Gastrocnemius medialis (tissue), 4 donors: Measurements from ENCODE around the gene COL23A1. TPM values are rescaled to one million over a fixed set of nuclear protein-coding genes. Genes with fewer than 3 reads are reported as not detected.
"Not testable (repeated sequence)": the region's sequence is repeated elsewhere in the genome, so short reads cannot be mapped to it uniquely, and the experiment has no call there.

Source experiments
- ATAC-seq, 2 donors: fragments of 150-250 bp; one replicate each; pipeline ENCODE4 v1.9.1; 2016
- DNase-seq, 2 donors: peaks; one replicate each; pipeline ENCODE4 v3.0.0-alpha.2; 2019
- H3K27ac ChIP-seq, 4 donors: fragments of 200-600 bp; sonication (generic); 1 replicate in 1 of 4; 2 replicates in 3 of 4; pipeline ENCODE4 v1.5.1; 2016 to 2018; ENCODE audit warnings: mild to moderate bottlenecking in 2 of 4, moderate library complexity in 1 of 4
- H3K27me3 ChIP-seq, 3 donors: fragments of 200-600 bp; sonication (generic) in 2 of 3; 1 replicate in 1 of 3; 2 replicates in 2 of 3; pipeline versions ENCODE4 v1.5.1 to v1.6.0; 2016 to 2019; ENCODE audit warnings: mild to moderate bottlenecking in 1 of 3, moderate library complexity in 1 of 3
- H3K36me3 ChIP-seq, 2 donors: fragments of 200-600 bp; sonication (generic) in 1 of 2; one replicate each; pipeline ENCODE4 v1.5.1; 2017 to 2018
- H3K4me1 ChIP-seq, 2 donors: fragments of 200-600 bp; sonication (generic) in 1 of 2; one replicate each; pipeline ENCODE4 v1.5.1; 2016 to 2017; ENCODE audit warnings: mild to moderate bottlenecking in 2 of 2
- H3K4me3 ChIP-seq, 4 donors: fragments of 200-600 bp; sonication (generic) in 3 of 4; 1 replicate in 1 of 4; 2 replicates in 3 of 4; pipeline ENCODE4 v1.5.1; 2016 to 2019; ENCODE audit warnings: mild to moderate bottlenecking in 2 of 4
- H3K9me3 ChIP-seq, 3 donors: fragments of 200-600 bp; sonication (generic) in 2 of 3; 1 replicate in 1 of 3; 2 replicates in 2 of 3; pipeline ENCODE4 v1.5.1; 2016 to 2019
- CTCF ChIP-seq, 5 experiments: fragments of 450-650 bp in 3 of 5; fragments of 200-600 bp in 2 of 5; sonication (generic) in 2 of 5; IDR thresholded peaks in 4 of 5; conservative IDR thresholded peaks in 1 of 5; 1 replicate in 4 of 5; 2 replicates in 1 of 5; pipeline ENCODE4 v1.5.1; 2016 to 2019; ENCODE audit warnings: antibody characterized with exemption in 5 of 5, mild to moderate bottlenecking in 3 of 5, moderate library complexity in 3 of 5
- POLR2A ChIP-seq, 2 donors: fragments of 450-650 bp; IDR thresholded peaks; one replicate each; pipeline ENCODE4 v1.6.1; 2017; ENCODE audit warnings: antibody characterized with exemption in 2 of 2, mild to moderate bottlenecking in 2 of 2, moderate library complexity in 2 of 2
- in situ Hi-C, 4 donors: fragments of 200-750 bp; cut with MboI; loops; one replicate each; pipeline versions ENCODE4 v1.15.0 to v1.8.0; 2017; ENCODE audit warnings: low sequenced_read_pairs in 4 of 4
- intact Hi-C: fragments of 100-400 bp; cut with DNase I; formaldehyde crosslinking; loops from one replicate; pipeline ENCODE4 v1.15.1; 2023; ENCODE audit warnings: low total_unique reads
- total RNA-seq, 4 donors: library from RNA; depleted of rRNA; stranded (reverse); fragments of >200 nt; gene quantifications; one replicate each; pipeline versions ENCODE4 v1.1.0 to v1.2.3, GENCODE V29; 2016

Gene COL23A1
- total RNA-seq, 4 donors from 2014 or later = 0.62 to 1.1 (median 0.97) TPM; not detected in 1

DNA sequence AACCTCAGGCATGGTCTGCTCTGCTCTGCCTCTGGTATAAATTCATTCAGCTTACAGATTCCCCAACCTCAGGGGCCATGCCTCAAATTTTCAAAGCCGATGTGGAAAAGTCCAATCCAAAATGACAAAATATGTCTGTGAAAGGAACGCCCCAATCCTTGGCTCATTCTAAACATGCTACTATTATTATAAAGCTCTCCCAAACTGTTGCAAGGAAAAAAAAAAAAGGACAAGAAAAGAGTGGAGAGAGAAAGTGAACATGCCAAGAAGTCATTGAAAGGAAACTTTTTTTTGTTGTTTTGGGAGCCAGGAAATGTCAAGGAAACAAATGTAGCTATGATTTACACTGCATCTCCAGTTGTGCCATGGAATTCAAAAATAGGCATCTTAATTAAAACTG lies 3.8 kb downstream of the COL23A1 start:
- DNase-seq = no peak
- H3K4me3 ChIP-seq = no peak overlapping the region
- ATAC-seq = no peak
- H3K4me1 ChIP-seq = peaks cover 4 to 17% of the 10 kb centered on the region in 2 donors
- no peak for TF ChIP-seq CTCF (IDR thresholded peaks at IDR 0.05 in 4 of 5, conservative IDR thresholded peaks at IDR 0.05 in 1 of 5)
- no peak for TF ChIP-seq POLR2A (IDR thresholded peaks at IDR 0.05)
- H3K36me3 ChIP-seq = no peaks in the 10 kb centered on the region
- intact Hi-C loops = no loop called here
- no peak overlapping the region for H3K27ac ChIP-seq
- H3K9me3 ChIP-seq = no peaks in the 10 kb centered on the region
- H3K27me3 ChIP-seq = peaks cover 0 to 2% (median 0%) of the 10 kb centered on the region in 3 donors
- in situ Hi-C loops = no loop called here

GRCh38 chr5:178585421-178585820 lies 4.8 kb downstream of the COL23A1 start:
- peak in 1 of 2 donors; percentile 59 for ATAC-seq
- intact Hi-C loops, H3K27me3 ChIP-seq, H3K36me3 ChIP-seq, in situ Hi-C loops, H3K4me1 ChIP-seq, H3K9me3 ChIP-seq, H3K4me3 ChIP-seq, H3K27ac ChIP-seq: not testable (repeated sequence)
- DNase-seq = peak in 1 of 2 donors; percentile 33

GRCh38 chr5:178583279-178583678 lies 6.9 kb downstream of the COL23A1 start:
- H3K27ac ChIP-seq = no peak overlapping the region
- DNase-seq = no peak
- intact Hi-C loops (no loop called here), in situ Hi-C loops (no loop called here)
- no peaks in the 10 kb centered on the region for H3K9me3 ChIP-seq
- no peaks in the 10 kb centered on the region for H3K4me1 ChIP-seq
- H3K27me3 ChIP-seq = peaks cover 0 to 5% (median 2%) of the 10 kb centered on the region in 3 donors
- H3K4me3 ChIP-seq = no peak overlapping the region
- no peaks in the 10 kb centered on the region for H3K36me3 ChIP-seq
- no peak for ATAC-seq
- TF ChIP-seq CTCF (IDR thresholded peaks at IDR 0.05 in 4 of 5, conservative IDR thresholded peaks at IDR 0.05 in 1 of 5) (no peak), POLR2A (IDR thresholded peaks at IDR 0.05) (no peak)

- DNase-seq (no peak), ATAC-seq (no peak)
- TF ChIP-seq POLR2A (IDR thresholded peaks at IDR 0.05) (no peak), CTCF (IDR thresholded peaks at IDR 0.05 in 4 of 5, conservative IDR thresholded peaks at IDR 0.05 in 1 of 5) (no peak)
- Histone ChIP-seq H3K36me3 (no peaks in the 10 kb centered on the region), H3K4me3 (no peak overlapping the region), H3K27ac (no peak overlapping the region), H3K27me3 (peaks cover 3 to 9% (median 8%) of the 10 kb centered on the region in 3 donors), H3K9me3 (no peaks in the 10 kb centered on the region), H3K4me1 (no peaks in the 10 kb centered on the region)
- intact Hi-C loops = no loop called here
- in situ Hi-C loops = no loop called here
These were observed 7.9 kb downstream of the COL23A1 start for GRCh38 chr5:178582291-178582690.

- Histone ChIP-seq H3K36me3 (no peaks in the 10 kb centered on the region), H3K27ac (no peak overlapping the region), H3K27me3 (peaks cover 10 to 13% (median 11%) of the 10 kb centered on the region in 3 donors), H3K9me3 (no peaks in the 10 kb centered on the region), H3K4me1 (no peaks in the 10 kb centered on the region), H3K4me3 (no peak overlapping the region)
- intact Hi-C loops = no loop called here
- DNase-seq = no peak
- in situ Hi-C loops = no loop called here
- ATAC-seq = no peak
- TF ChIP-seq POLR2A (IDR thresholded peaks at IDR 0.05) (no peak), CTCF (IDR thresholded peaks at IDR 0.05 in 4 of 5, conservative IDR thresholded peaks at IDR 0.05 in 1 of 5) (no peak)
These were observed 8.6 kb downstream of the COL23A1 start for GRCh38 chr5:178581621-178582020.
